ENCODE data around the gene CCDC13. TPM values are rescaled to one million over a fixed set of nuclear protein-coding genes. Genes with fewer than 3 reads are reported as not detected.

Gene CCDC13
- total and polyA plus RNA-seq, 2 donors (not counting 1 experiment from before 2014, with no cell fraction given): 0.41 to 0.66 TPM

DNA sequence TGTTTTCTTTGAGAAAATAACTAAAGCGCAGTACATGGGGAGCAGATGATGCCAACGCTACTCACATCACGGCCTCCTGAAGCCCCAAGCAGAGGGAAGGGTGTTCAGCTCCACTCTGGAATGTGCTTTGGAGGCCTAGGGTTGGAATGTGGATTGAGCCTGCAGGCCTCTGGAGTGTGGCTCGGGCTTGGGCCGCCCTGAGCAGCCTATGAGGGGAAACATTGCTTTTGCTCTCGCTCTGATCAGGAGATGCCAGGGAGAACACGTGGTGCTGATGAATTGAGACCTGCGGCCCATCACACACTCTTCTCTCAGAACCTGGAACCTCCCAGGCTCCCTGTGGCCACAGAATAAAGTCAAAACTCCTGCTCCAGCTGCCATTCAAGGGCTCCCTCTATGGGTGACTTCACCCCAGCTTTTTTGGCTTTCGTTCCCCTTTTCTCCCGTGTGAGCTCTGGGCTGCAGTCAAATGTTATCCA is 23.3 kb downstream of the CCDC13 start:
- no peaks in the 10 kb centered on the region for H3K79me2 ChIP-seq (ENCODE audit: control insufficient read depth, insufficient read depth, low read length)
- no peaks in the 10 kb centered on the region for H3K36me3 ChIP-seq (ENCODE audit: control insufficient read depth, insufficient read depth, low read length)
- peaks cover 4% of the 10 kb centered on the region for H3K4me1 ChIP-seq (ENCODE audit: control insufficient read depth, extremely low read depth, insufficient read depth, low read length)
- DNase-seq (ENCODE audit: low read depth in 2 of 2): peak in 1 of 2 donors; percentile 30
- no peaks in the 10 kb centered on the region for H3K27me3 ChIP-seq (ENCODE audit: control insufficient read depth, insufficient read depth, low read length)
- no peaks in the 10 kb centered on the region for H4K20me1 ChIP-seq (ENCODE audit: control insufficient read depth, extremely low read depth, insufficient read depth, low read length)
- H2AFZ ChIP-seq (ENCODE audit: low read length): no peak overlapping the region
- no peak for TF ChIP-seq EZH2 (IDR thresholded peaks at IDR 0.05; ENCODE audit: low read length, missing control alignments)
- TF ChIP-seq CTCF (conservative IDR thresholded peaks at IDR 0.05 in 1 of 2, IDR thresholded peaks at IDR 0.05 in 1 of 2; ENCODE audit: low read depth in 1 of 2, low read length in 2 of 2): peak; percentile 55 to 70
- H3K27ac ChIP-seq (ENCODE audit: insufficient read depth, low read length): no peak overlapping the region
- no peak overlapping the region for H3K9ac ChIP-seq (ENCODE audit: insufficient read depth, low read length)
- no peaks in the 10 kb centered on the region for H3K9me3 ChIP-seq (ENCODE audit: control insufficient read depth, insufficient read depth, low read depth, low read length)
- H3K4me3 ChIP-seq (replicated peaks in 1 of 4; ENCODE audit: control extremely low read depth in 1 of 4, insufficient read depth in 1 of 4, low read depth in 3 of 4, low read length in 4 of 4): no peak overlapping the region
- H3K4me2 ChIP-seq (ENCODE audit: extremely low read depth, insufficient read depth, low read length): no peak overlapping the region

DNA sequence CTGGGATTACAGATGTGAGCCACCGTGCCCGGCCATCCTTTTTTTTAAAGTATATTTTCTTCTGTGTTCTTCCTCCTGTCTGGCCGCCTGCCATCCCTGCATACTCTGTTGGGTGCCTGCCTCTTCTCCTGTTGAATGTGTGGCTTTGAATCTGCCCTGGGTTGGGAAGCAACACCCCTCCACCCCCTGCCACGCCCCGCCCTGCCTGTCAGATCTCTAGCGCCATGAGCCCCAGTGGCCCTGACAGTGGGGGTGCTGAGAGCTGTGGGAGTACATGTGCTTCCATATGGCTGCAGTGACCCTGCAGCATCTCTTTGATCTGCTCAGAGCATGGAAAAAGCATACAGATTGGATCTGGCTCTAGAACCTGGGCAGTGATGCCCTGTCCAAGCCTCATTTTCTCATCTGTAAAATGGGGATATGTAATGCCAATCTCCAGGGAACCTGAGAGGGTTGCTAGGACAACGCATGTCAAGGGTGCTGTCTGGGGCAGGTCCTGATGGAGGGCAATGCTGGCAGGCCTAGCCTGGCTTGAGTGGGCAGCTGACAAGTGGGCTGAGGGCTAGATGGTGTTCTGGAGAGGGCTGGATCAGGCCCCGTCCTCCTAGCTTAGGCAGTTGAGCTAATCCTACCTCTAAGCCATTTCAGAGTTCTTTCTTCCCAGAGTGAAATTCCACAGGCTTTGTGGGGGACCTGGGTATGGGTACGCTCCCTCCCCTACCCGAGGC is 23.9 kb downstream of the CCDC13 start:
- H3K4me2 ChIP-seq (ENCODE audit: extremely low read depth, insufficient read depth, low read length): no peak overlapping the region
- DNase-seq (ENCODE audit: low read depth in 2 of 2): no peak
- no peaks in the 10 kb centered on the region for H3K27me3 ChIP-seq (ENCODE audit: control insufficient read depth, insufficient read depth, low read length)
- no peaks in the 10 kb centered on the region for H3K9me3 ChIP-seq (ENCODE audit: control insufficient read depth, insufficient read depth, low read depth, low read length)
- no peaks in the 10 kb centered on the region for H3K79me2 ChIP-seq (ENCODE audit: control insufficient read depth, insufficient read depth, low read length)
- TF ChIP-seq CTCF (conservative IDR thresholded peaks at IDR 0.05 in 1 of 2, IDR thresholded peaks at IDR 0.05 in 1 of 2; ENCODE audit: low read depth in 1 of 2, low read length in 2 of 2) (no peak), EZH2 (IDR thresholded peaks at IDR 0.05; ENCODE audit: low read length, missing control alignments) (no peak)
- H3K36me3 ChIP-seq (ENCODE audit: control insufficient read depth, insufficient read depth, low read length): no peaks in the 10 kb centered on the region
- H4K20me1 ChIP-seq (ENCODE audit: control insufficient read depth, extremely low read depth, insufficient read depth, low read length): no peaks in the 10 kb centered on the region
- H3K4me3 ChIP-seq (replicated peaks in 1 of 4; ENCODE audit: control extremely low read depth in 1 of 4, insufficient read depth in 1 of 4, low read depth in 3 of 4, low read length in 4 of 4): no peak overlapping the region
- peaks cover 4% of the 10 kb centered on the region for H3K4me1 ChIP-seq (ENCODE audit: control insufficient read depth, extremely low read depth, insufficient read depth, low read length)
- no peak overlapping the region for H2AFZ ChIP-seq (ENCODE audit: low read length)
- H3K9ac ChIP-seq (ENCODE audit: insufficient read depth, low read length): no peak overlapping the region
- no peak overlapping the region for H3K27ac ChIP-seq (ENCODE audit: insufficient read depth, low read length)

GRCh38 chr3:42747581-42747980 is 25.5 kb downstream of the CCDC13 start:
- no peaks in the 10 kb centered on the region for H3K27me3 ChIP-seq (ENCODE audit: control insufficient read depth, insufficient read depth, low read length)
- no peaks in the 10 kb centered on the region for H3K36me3 ChIP-seq (ENCODE audit: control insufficient read depth, insufficient read depth, low read length)
- no peak overlapping the region for H2AFZ ChIP-seq (ENCODE audit: low read length)

More at GRCh38 chr3:42747581-42747980, 25.5 kb downstream of the CCDC13 start:
- H4K20me1 ChIP-seq (ENCODE audit: control insufficient read depth, extremely low read depth, insufficient read depth, low read length): no peaks in the 10 kb centered on the region
- DNase-seq (ENCODE audit: low read depth in 2 of 2): no peak
- no peak overlapping the region for H3K27ac ChIP-seq (ENCODE audit: insufficient read depth, low read length)
- H3K9me3 ChIP-seq (ENCODE audit: control insufficient read depth, insufficient read depth, low read depth, low read length): no peaks in the 10 kb centered on the region
- TF ChIP-seq CTCF (conservative IDR thresholded peaks at IDR 0.05 in 1 of 2, IDR thresholded peaks at IDR 0.05 in 1 of 2; ENCODE audit: low read depth in 1 of 2, low read length in 2 of 2): no peak
- no peak for TF ChIP-seq EZH2 (IDR thresholded peaks at IDR 0.05; ENCODE audit: low read length, missing control alignments)
- no peak overlapping the region for H3K9ac ChIP-seq (ENCODE audit: insufficient read depth, low read length)
- H3K4me2 ChIP-seq (ENCODE audit: extremely low read depth, insufficient read depth, low read length): no peak overlapping the region
- no peaks in the 10 kb centered on the region for H3K79me2 ChIP-seq (ENCODE audit: control insufficient read depth, insufficient read depth, low read length)
- no peak overlapping the region for H3K4me3 ChIP-seq (replicated peaks in 1 of 4; ENCODE audit: control extremely low read depth in 1 of 4, insufficient read depth in 1 of 4, low read depth in 3 of 4, low read length in 4 of 4)
- peaks cover 4% of the 10 kb centered on the region for H3K4me1 ChIP-seq (ENCODE audit: control insufficient read depth, extremely low read depth, insufficient read depth, low read length)
